HPDE6-E6E7 (cell line): Measurements from ENCODE around the gene SNED1.

Source experiments
- DNase-seq: peaks from one replicate; pipeline ENCODE4 v3.0.0; 2011; ENCODE audit warnings: missing footprints; ENCODE audit errors: extremely low spot score

Gene SNED1

DNA sequence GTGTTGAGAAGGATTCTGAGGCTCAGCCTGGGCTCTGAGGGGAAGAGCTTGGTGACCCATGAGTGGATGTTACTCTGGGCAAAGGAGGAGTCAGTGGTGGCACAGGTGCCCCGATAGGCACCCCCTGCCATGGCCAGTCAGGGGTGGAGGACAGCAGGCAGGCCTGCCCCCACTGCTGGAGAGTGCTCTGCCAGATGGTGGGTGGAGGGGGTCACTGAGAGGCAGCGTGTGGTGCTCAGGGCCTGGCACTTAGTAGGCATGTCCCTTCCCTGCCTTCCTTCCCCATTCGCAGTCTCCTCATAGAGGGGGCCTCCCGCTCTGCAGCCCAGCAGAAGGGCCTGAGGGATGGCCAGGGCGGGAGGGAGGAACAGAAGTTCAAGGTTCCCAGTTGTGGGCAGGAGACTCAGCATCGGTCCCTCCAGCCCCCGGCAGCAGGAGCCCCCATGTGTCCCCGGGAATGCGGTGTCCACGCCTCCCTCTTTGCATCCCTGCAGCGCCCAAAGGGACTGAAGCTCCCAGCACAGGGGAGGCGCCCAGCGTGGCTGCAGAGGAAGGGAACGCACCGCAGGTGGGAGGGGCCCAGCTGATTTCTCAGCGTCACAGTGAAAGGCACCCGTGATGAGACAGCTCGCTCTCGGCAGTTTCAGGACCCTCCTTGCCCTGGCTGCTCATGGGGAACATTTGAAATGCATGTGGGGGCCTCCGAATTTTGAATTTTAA lies 5.7 kb upstream of the SNED1 start:
- no peak for DNase-seq

DNA sequence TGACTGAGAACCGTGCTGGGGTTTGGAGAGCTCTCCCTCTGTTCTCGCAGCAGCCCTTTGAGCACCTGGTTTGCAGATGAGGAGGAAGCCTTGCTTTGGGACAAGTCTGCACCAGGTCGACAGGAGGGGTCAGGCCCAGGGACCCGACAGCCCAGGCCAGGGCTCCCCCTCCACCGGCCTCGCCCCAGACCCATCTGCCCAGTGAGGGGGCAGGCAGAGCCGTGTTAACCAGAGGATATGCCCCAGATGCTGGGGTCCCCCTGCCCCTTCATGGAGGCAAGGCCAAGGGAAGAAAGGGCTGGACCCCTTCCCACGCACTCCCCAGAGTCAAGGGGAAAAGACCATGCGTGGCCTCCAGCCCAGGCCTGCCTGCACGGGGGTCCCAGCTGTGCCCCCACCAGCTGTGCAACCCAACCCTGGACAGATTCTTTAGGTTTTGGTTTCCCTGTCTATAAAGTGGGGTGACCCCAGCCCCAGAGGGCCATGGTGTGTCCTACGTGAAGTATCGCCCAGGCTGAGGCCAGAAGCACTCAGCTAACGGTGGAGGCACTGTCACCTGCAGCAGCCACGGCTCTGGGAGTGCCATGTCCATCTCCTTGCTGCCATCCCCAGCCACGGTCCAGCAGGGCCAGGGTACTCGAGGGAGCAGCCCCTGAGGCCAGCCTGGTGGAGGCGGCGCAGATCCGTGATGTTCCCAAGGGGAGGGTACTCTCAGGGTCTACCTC lies 4.8 kb upstream of the SNED1 start:
- DNase-seq = no peak

DNA sequence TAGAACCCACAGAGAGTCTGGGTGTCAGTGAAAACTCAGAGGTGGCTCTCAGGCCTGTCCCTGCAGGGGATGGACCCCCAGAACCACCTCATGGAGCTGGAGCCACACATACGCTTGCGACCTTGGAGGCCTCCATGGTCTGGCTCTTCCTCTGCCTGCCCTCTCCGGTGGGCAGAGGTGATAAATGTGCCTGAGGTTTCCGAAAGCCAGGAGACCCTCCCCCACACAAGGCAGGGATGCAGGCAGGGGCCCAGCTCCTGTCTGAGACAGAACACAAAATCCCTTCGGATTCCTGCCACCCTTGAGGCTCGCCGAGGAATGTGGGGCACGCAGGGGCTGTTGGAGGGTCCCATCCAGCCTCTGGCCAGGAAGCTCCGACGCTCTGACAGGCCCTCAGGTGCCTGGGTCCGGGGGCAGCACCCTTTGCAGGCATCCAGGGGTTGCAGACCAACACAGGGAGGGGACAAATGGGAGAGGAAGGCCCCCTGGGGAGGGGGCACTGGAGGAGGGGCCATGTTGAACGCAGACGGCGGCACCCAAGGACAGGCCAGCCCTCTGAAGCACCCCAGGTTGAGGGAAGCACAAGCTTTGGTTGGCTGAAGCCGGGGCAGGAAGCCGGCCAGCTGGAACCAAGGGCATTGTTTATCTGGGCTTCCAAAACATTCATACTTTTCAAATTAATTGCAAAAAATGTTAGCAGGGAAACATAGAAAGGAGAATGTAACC lies 4.1 kb upstream of the SNED1 start:
- DNase-seq = no peak

DNA sequence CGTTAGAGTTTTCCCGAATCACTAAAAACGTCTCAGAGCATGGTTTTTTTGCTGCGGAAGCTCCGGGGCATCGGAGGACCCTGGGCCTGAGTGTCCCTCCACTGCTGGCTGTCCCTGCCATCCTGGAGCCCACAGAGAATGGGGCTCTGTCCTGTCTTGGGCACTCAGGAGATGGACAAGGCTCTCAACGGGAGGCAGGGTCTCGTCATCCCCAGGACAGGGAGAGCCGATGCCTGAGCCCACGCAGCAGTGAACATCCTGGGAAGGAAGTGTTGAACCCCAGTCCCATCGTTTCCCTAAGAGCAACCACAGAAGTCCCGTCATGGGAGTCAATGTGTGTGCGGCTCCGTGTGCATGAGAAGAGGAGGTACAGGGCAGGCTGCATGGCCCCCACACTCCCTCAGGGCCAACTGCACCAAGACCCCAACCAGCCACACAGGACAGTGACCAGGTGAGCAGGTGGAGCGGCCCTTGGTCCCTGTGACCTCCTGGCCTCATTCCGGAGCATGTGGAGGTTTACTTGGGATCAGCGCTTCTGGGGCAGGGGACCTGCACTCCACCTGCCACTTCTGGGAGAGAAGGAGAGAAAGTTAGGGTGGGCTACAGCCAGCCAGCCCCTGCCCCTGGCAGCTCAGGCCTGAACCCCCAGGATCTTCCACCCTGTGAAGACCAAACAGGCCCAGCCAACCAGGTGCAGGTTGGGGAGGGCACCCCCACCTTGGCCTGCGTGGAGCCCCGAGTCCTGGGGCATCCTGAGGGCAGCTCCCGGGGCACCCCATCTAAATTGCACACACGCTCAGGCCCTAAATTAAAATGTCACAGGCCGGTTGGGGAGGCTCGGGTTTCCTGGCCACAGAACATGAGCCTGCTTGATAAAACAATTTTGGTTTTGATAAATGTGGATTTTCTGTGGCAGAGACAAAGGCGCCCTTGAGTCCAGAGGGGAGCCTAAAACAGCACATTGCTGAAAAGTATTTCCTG lies 3.1 kb upstream of the SNED1 start:
- no peak for DNase-seq

DNA sequence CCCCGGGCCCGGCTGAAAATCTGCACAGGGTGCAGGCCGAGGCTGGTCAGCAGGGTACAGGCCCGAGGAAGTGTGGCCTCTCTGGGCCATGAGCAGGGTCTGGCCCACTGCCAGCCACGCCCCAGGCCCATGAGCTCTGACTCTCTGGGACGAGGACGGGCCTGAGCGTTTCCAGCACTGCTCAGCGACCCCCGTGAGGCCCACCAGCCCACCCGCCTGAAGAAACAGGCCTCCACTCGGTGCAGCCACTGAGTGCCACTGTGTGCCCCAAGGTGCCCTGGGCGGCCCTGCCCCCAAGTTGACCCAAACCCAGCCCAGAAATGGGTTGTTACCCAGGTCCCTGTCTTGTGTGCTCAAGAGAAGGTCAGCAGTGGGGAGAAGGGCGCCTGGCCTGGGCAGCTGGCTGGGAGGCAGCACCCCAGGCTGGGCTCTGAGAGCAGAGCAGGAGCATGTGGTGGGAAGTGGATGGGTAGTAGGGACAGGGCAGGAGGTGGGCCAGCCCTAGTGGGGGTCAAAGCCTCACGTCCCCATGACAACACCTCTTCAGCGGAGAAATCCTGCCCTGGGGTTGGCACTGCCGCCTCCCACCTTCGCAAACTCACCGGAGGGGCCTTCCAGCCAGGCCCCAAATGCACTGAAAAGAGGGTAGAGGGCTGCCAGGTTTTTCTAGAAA lies 2.1 kb upstream of the SNED1 start:
- no peak for DNase-seq

DNA sequence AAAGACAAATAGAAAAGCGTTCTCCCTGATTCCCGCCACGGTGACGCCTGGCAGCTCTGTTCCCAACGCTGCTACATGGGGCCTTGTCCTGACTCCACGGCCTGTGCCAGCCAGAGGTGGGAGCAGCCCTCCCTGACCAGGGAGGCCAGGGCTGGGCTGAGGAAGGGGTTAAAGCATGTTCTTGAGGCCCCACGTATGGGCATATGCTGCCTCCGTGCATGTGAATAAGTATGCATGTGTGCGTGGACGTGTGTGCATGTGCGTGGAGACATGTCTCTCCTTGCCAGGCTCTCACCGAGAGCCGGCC lies 1.6 kb upstream of the SNED1 start:
- DNase-seq = no peak

DNA sequence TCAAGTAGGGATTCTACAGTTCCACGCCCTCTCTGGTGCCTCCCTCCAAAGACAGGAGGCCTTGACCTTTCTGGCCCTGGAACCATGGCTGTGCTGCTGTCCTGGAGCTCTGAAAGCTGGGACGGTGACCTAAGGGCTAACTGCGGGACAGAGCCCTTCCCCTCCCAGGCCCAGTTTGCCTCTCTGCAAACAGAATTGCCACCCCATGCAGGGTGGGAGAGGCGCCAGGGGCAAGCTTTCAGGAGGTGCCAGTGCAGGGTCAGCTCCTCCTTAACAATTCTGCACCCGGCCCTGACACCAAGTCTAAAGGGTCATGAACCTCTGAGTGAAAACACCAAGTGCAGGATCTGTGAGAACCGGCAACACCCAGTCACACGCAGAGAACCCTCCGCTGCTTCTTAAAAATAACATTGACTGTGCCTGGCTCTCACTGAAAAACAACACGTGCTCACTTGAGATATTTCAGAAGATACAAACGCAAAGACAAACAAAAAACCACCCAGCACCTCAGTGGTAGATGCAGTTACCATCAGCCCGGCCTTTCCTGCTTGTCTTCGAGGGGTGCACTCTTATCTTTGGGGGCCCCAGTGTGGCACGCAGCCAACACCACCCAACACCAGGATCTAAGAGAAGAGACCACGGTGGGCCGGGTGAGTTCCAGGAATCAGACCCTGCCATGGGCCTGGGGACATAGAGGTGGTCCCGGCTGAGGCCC lies 1.1 kb upstream of the SNED1 start:
- no peak for DNase-seq

DNA sequence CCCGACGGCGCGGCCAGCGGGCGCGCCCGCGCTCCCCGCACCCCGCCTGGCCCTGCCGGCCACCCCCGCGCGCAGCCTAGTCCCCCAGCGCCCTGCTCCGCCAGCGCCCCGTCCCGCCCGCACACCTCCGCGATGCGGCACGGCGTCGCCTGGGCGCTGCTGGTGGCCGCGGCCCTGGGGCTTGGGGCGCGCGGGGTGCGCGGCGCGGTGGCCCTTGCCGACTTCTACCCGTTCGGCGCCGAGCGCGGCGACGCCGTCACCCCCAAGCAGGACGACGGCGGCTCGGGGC lies 232 bp downstream of the SNED1 start:
- DNase-seq = no peak

DNA sequence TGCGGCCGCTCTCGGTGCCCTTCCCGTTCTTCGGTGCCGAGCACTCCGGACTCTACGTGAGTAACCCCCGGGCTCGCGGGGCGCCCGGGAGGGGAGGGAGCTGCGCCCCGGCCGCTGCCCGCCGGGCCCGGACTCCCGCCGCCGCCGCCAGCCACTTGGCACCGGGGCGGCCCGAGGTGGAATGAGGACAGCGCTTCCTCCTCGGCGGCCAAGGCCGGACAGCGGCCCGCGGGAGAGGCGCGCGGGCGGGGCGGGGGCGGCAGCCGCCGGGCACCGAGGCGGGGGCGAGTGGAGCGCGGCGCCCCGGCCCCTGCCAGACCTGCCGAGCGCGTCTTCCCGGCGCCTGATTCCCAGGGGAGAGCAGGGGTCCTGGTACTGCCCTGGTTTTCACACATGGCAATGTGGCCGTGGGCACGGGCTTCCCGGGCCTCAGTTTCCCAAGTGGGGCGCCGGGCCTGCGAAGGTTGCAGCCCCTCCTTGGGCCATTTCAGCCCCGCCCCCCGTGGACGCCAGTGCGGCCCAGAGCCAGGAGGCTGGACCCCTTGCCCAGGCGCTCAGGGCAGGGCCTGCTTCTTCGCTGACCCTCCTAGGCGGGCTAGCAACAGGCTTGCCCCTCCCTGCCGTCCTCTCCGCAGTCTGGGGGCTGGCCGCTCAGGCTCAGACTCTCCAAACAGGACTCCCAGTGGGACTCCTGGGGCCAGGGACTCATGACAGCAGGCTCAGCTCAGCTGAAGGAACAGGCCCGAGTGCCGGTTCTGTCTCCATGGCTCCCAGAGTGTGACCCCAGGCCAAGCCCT lies 775 bp downstream of the SNED1 start:
- no peak for DNase-seq

DNA sequence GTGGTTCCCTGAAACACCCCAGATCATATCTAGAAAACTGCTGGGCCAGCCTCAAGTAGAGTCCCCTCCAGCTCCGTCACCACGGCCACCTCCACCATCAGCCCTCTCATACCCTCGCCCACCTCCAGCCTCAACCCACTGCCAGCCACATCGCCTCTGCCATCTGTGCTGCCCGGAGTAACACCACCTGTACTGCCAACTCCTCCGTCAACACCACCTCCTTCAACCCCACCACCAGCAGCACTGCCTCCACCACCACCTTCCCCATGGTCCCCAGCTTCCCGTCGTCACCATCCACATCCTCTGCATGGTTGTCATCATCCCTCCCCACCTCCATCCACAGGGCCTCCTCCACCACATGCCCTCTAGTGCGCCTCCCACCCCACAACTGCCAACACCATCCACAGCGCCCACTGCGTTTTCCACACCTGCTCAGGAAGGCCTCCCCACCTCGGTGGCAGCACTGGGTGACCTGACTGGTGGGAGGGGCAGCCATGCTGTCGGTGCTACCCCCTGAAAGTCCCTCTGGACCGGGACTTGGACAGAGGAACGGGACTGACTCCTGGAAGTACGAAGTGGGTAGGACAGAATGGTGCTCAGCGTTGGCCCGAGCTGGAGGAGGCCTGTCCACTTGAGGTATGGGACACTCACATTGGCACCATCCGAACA lies 1.6 kb downstream of the SNED1 start:
- DNase-seq = no peak

DNA sequence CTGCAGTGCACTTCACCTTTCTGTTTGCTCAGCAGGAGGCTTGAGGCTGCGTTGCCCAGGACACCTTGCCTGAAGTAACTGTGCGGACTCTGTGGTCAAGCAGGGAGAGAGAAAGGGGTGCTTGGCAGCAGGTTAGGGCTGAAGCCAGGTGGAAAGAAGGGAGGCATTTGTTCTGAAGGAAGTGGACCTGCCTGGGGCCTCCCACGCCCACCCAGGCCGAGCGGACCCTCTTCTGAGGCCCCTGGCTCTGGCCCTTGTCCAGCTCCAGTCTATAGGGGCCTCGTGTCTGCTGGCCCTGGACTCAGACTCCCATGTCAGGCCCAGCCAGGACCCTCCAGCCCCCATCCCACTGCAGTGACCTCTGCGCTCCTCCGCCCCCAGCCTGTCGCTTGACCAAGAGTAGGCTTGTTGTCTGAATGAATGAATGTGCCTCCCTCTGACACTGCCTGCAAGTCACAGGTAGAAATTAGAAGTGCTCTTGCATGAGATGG lies 2.5 kb downstream of the SNED1 start:
- DNase-seq = no peak

DNA sequence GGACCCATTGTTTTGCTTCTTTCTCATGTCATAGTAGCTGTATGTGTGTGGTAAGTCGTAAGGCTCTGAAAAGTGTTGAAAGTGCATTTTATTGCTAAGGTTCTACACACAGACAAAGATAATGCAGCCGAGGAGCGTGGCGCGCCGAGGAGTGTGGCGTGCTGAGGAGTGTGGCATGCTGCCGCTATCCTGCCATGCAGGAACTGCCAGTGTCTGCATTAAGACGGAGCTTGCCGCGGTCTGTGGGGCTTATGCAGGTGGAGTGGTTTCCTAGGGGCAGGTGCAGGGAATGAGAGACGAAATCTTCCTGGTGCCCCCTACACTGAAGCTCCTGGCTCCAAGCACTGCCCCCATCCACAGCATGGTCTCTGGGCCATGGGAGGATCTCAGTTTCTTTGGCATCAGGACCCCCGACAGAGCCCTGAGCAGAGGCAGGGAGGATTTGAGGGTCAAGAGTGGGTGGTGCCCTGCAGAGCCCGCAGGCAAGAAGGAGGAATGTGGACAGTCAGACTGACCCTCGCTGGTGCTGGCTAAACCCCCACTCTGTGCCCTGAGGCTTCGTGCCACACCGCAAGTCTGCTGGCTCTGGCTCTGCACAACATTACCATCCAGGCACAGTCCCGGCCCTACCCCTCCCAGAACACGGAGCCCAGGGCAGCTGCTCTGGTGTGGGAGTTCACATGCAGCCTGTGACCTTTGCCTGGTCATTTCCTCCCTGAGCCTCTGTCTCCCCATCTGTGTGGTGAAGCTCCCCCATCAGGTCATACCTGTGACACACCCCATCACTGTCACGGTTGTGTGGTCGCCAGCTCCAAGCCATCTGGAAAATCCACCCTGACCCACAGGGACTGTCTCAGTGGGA lies 3.2 kb downstream of the SNED1 start:
- DNase-seq = no peak

DNA sequence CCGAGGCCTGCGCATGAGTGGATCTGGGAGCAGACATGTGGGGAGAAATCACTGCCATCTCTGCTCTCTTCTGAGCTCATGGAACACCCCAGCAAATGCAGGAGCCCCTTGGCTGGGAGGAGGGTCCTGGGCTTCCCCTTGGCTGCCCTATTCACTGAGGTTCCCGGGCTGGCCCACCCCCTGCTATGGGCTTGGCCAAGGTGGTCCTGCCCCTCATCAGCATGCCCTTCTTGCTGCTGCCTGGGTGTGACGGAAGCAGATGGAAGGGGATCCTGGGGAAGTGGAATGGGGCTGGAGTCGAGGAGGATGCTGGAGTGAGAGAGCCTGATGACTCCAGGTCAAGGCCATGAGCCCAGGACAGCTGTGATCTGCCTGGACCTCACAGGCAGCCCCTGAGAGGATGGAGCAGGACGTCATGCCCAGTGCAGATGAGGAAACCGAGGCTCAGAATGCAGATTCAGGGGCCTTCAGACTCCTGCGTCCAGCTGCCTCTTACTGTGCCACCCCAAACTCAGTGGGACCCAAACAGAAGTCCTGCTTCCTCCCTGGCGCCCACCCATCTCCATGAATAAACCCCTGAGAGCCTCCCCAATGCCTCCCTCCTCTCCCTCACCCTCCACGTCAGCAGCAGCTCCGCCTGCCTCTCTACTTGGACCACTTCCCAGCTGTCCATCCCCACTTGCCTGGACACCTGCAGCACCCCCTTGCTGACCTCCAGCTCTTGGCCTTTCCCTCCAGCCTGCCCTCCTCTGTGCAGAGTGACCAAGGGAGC lies 4.0 kb downstream of the SNED1 start:
- no peak for DNase-seq

DNA sequence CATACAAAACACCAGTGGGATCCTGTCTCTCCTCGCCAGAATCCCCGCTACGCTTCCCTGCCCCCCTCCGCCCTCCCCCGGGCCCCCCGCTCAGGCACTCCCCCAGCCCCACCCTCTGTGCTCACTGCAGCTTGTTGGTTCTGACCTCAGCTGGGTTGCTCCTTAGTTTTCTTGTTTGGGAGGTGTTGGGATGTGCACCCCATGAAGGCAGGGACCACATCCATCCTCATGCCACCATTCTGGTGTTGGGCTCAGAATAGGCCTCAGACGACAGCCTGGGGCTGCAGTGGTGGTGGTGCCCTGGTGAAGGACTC lies 4.6 kb downstream of the SNED1 start:
- no peak for DNase-seq

DNA sequence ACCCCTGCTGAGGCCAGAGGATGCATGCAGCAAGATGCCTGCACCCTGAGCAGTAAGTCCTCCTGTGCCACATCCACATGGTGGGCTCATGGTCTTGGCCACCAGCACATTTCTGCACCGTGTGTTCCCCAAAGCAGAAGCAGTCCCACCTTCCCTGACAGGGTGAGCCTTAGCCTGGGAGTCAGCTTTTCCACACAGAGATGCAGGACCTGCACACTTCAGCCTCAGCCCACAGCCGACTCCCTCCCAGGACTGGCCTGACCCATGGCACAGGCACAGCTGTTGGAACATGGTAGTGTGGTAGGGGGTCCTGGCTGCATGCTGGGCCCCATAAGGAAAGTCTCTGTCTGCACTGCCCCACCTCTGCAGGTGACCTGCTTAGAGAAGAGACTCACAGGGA lies 5.0 kb downstream of the SNED1 start:
- DNase-seq = no peak

DNA sequence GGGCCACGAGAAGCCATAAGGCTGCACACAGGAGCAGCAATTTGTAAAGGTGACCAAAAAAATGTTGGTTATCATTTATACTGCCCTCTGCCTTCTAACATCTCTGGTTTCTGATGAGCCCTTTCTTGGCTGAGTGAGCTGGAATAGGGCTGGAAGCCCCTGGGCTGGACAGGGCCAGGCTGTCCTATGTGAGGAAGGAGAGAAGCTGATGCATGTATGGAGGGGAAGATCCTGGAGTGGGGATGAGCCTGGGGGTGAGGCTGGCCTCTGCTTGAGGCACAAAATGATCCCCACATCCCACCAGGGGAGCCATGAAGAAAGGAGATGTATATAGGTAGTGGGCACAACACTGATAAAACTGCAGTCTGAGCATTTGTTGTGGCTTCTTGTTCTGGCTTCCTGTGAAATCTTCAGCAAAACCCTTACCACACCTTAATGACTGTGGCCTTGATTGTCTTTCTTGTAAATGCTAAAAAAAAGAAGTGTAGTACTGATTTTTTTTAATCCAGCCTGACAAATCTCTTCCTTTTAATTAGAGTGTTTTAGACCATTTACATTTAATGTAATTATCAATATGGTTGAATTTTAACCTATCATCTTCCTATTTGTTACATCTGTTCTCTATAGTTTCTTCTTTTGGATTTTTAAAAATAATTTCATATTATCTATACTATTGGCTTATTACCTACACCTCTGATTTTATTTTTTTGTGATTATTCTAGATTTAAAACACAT lies 5.6 kb downstream of the SNED1 start:
- DNase-seq = no peak

DNA sequence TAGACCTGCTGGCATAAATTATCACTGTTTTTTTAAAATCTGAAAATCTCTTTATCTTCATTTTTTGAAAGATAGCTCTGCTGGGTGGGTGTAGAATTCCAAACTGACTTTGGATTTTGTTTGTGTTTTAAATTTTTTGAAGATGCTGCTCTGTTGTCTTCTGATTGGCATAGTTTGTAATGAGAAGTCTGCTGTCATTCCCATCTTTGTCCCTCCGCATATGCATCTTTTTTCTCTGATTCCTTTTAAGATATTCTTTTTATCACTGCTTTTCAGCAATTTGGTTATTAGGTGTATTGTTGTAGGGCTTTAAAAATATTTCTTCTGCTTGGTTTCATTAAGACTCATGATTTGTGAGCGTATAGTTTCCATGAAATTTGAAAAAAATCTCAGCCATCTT lies 7.2 kb downstream of the SNED1 start:
- DNase-seq = no peak
